Endothelial cell of umbilical vein (primary cell): Measurements from ENCODE around the gene DDX59. TPM values are rescaled to one million over a fixed set of nuclear protein-coding genes. Genes with fewer than 3 reads are reported as not detected.
A peak's percentile ranks its signal among the peaks of the same experiment; 100 is the strongest.

Experiments
- BruUV-seq: library from RNA; stranded (reverse); fragments of 400-500 nt; replicated peaks from 2 replicates; lab custom pipeline; 2021; lab: Mats Ljungman, UMichigan
- CTCF ChIA-PET: fragments of 300-600, 350-600 bp; sonication (Branson Sonifier 250); formaldehyde crosslinking; loops from one replicate; lab custom pipeline; 2021; ENCODE audit warnings: antibody characterized with exemption, inconsistent platforms; lab: Charles Lee
- POLR2A ChIA-PET: fragments of 300-600, 350-600 bp; sonication (Branson Sonifier 250); formaldehyde crosslinking; loops from one replicate; lab custom pipeline; 2021; ENCODE audit warnings: antibody characterized with exemption, inconsistent platforms; lab: Charles Lee
- DNase-seq: peaks from one replicate; pipeline ENCODE4 v3.0.0-alpha.2; 2011; ENCODE audit warnings: low read depth, low spot score
- FAIRE-seq: peaks from 2 replicates; lab custom pipeline; 2011; peaks lifted over from hg19 to GRCh38; lab: Jason Lieb, UNC
- H2AFZ ChIP-seq: 2 replicates; pipeline ENCODE4 v1.6.0; 2012; ENCODE audit warnings: low read depth, low read length, control low read depth, inconsistent platforms
- H3K27ac ChIP-seq: 2 replicates; pipeline ENCODE4 v1.5.1; 2011; ENCODE audit warnings: low read depth, mild to moderate bottlenecking, control low read depth, low read length, moderate library complexity; ENCODE audit not compliant: insufficient read depth
- H3K27me3 ChIP-seq, 2 experiments: 2 replicates each; pipeline versions ENCODE4 v1.6.0 to v1.6.1; 2011; ENCODE audit warnings: low read length in 2 of 2, mixed read lengths in 1 of 2; ENCODE audit not compliant: control insufficient read depth in 2 of 2, insufficient read depth in 2 of 2
- H3K36me3 ChIP-seq, 2 experiments: 2 replicates in 1 of 2; 3 replicates in 1 of 2; pipeline ENCODE4 v1.5.1; 2011; ENCODE audit warnings: low read length in 2 of 2, mild to moderate bottlenecking in 1 of 2, moderate library complexity in 1 of 2; ENCODE audit not compliant: control insufficient read depth in 2 of 2, insufficient read depth in 2 of 2; ENCODE audit errors: extremely low read depth in 1 of 2
- H3K4me1 ChIP-seq: 3 replicates; pipeline ENCODE4 v1.5.1; 2011; ENCODE audit warnings: mild to moderate bottlenecking, low read length; ENCODE audit not compliant: control insufficient read depth, insufficient read depth; ENCODE audit errors: extremely low read depth
- H3K4me2 ChIP-seq: 2 replicates; pipeline ENCODE4 v1.6.1; 2011; ENCODE audit warnings: low read length, control low read depth, mixed read lengths; ENCODE audit not compliant: insufficient read depth
- H3K4me3 ChIP-seq, 3 experiments: fragments of 200-600 bp in 1 of 3; sonication (generic), shearing (Covaris generic) in 1 of 3; replicated peaks in 1 of 3; 2 replicates each; pipeline ENCODE4 v1.5.1; 2011 to 2016; ENCODE audit warnings: control low read depth in 3 of 3, low read length in 3 of 3, mild to moderate bottlenecking in 2 of 3, inconsistent platforms in 1 of 3, low read depth in 1 of 3, moderate library complexity in 1 of 3; ENCODE audit not compliant: insufficient read depth in 1 of 3
- H3K79me2 ChIP-seq: 2 replicates; pipeline ENCODE4 v1.6.0; 2012; ENCODE audit warnings: low read length, inconsistent platforms; ENCODE audit not compliant: control insufficient read depth, insufficient read depth
- H3K9ac ChIP-seq: replicated peaks from 2 replicates; pipeline ENCODE3; 2011; ENCODE audit warnings: low read length, control low read depth; ENCODE audit not compliant: insufficient read depth; ENCODE audit errors: extremely low read depth
- H3K9me1 ChIP-seq: replicated peaks from 3 replicates; pipeline ENCODE4 v1.6.0; 2011; ENCODE audit warnings: mild to moderate bottlenecking, low read length; ENCODE audit not compliant: control insufficient read depth, insufficient read depth; ENCODE audit errors: extremely low read depth
- H3K9me3 ChIP-seq: replicated peaks from 2 replicates; pipeline ENCODE4 v1.5.1; 2012; ENCODE audit warnings: low read length, inconsistent platforms; ENCODE audit not compliant: control insufficient read depth, insufficient read depth
- H4K20me1 ChIP-seq: replicated peaks from 2 replicates; pipeline ENCODE3; 2011; ENCODE audit warnings: mild to moderate bottlenecking, low read length; ENCODE audit not compliant: control insufficient read depth, insufficient read depth; ENCODE audit errors: extremely low read depth
- CTCF ChIP-seq, 2 donors: IDR thresholded peaks; 1 replicate in 1 of 2; 2 replicates in 1 of 2; pipeline ENCODE4 v1.5.1; 2011; ENCODE audit warnings: low read length in 2 of 2, mild to moderate bottlenecking in 2 of 2, moderate library complexity in 2 of 2, control low read depth in 1 of 2, inconsistent platforms in 1 of 2, low read depth in 1 of 2; ENCODE audit not compliant: insufficient read depth in 1 of 2; ENCODE audit errors: extremely low read depth in 1 of 2
- GATA2 ChIP-seq: IDR thresholded peaks from 2 replicates; pipeline ENCODE4 v1.7.0; 2011; ENCODE audit warnings: low read depth, mild to moderate bottlenecking, moderate library complexity, mixed read lengths, low read length; ENCODE audit not compliant: insufficient read length, insufficient read depth
- JUN ChIP-seq: IDR thresholded peaks from 2 replicates; pipeline ENCODE4 v1.6.1; 2011; ENCODE audit warnings: borderline replicate concordance, low read depth; ENCODE audit not compliant: insufficient read length, insufficient read depth
- MAX ChIP-seq: IDR thresholded peaks from 2 replicates; pipeline ENCODE4 v1.6.1; 2011; ENCODE audit not compliant: insufficient read depth, insufficient read length
- POLR2A ChIP-seq: IDR thresholded peaks from 2 replicates; pipeline ENCODE4 v1.6.1; 2012; ENCODE audit warnings: low read depth, mild to moderate bottlenecking, control low read depth, low read length
- POLR2AphosphoS5 ChIP-seq: IDR thresholded peaks from 2 replicates; pipeline ENCODE4 v1.6.1; 2012; ENCODE audit warnings: low read depth, mild to moderate bottlenecking, control low read depth, low read length, moderate library complexity; ENCODE audit not compliant: insufficient read depth
- dilution Hi-C: fragments of 300-500 bp; cut with MboI; formaldehyde crosslinking; loops from one replicate; pipeline ENCODE4 v1.15.0; 2019; ENCODE audit warnings: low sequenced_read_pairs; ENCODE audit not compliant: extremely low pct_ligation_motif_present
- intact Hi-C: fragments of 100-400 bp; cut with micrococcal nuclease; formaldehyde crosslinking; loops from one replicate; pipeline ENCODE4 v1.10.0; 2022
- polyA plus RNA-seq, 4 experiments: library from polyadenylated mRNA; depleted of rRNA in 3 of 4; stranded (reverse) in 3 of 4; unstranded in 1 of 4; fragments of >200 nt; gene quantifications; 2 replicates each; pipeline versions ENCODE4 v1.2.1 to v1.2.3, GENCODE V29; 2011 to 2012; ENCODE audit warnings: missing spikeins in 1 of 4
- total RNA-seq: library from RNA; stranded (reverse); gene quantifications from 2 replicates; pipeline ENCODE4 v1.2.3, GENCODE V29; 2021

The DDX59 gene
- total and polyA plus RNA-seq, 2 donors (not counting 3 experiments of a cell fraction or from before 2014, with no cell fraction given): 8.1 to 17.7 TPM

- ChIA-PET CTCF (interaction anchor here (1.0 to 2.9 kb wide), 15 partner anchors 10 to 133 kb away, joined by 3 to 40 read pairs (median 3); partner anchors contain the start of genes CAMSAP2 and KIF14), POLR2A (interaction anchor here (0.7 to 2.5 kb wide), 6 partner anchors 10 to 111 kb away, joined by 3 to 13 read pairs (median 5); partner anchors contain the start of gene CAMSAP2)
- FAIRE-seq: no peak
- Histone ChIP-seq H3K9ac (peak overlapping the region; percentile 98), H3K79me2 (peaks cover 7% of the 10 kb centered on the region), H3K27me3 (no peaks in the 10 kb centered on the region), H3K36me3 (no peaks in the 10 kb centered on the region), H3K4me2 (peak overlapping the region; percentile 96), H2AFZ (peak overlapping the region; percentile 95), H4K20me1 (no peaks in the 10 kb centered on the region), H3K27ac (peak overlapping the region; percentile 97), H3K4me1 (peaks cover 29% of the 10 kb centered on the region), H3K9me3 (no peaks in the 10 kb centered on the region), H3K9me1 (no peaks in the 10 kb centered on the region), H3K4me3 (peak overlapping the region; percentile 69 to 99 (median 81))
- no peak for DNase-seq
- BruUV-seq: TSS peak; percentile 59
- TF ChIP-seq MAX (peak; percentile 69), JUN (no peak), POLR2A (peak; percentile 48), CTCF (IDR thresholded peaks at IDR 0.05; ENCODE audit: extremely low read depth in 1 of 2, insufficient read depth in 1 of 2, low read depth in 1 of 2, low read length in 2 of 2) (no peak), GATA2 (peak; percentile 16), POLR2AphosphoS5 (no peak)
- intact Hi-C loops: no loop called here
- dilution Hi-C loops: no loop called here
These were observed 773 bp upstream of the DDX59 start for GRCh38 chr1:200670242-200671118.
